Astrocyte (in vitro differentiated cells and primary cell): ENCODE data around the gene TMA7B. TPM values are rescaled to one million over a fixed set of nuclear protein-coding genes. Genes with fewer than 3 reads are reported as not detected.

Experiments used
- DNase-seq: peaks from one replicate; pipeline ENCODE4 v3.0.0-alpha.2; 2010; ENCODE audit warnings: low read depth
- FAIRE-seq: peaks from 2 replicates; lab custom pipeline; 2011; peaks lifted over from hg19 to GRCh38; lab: Jason Lieb, UNC
- H2AFZ ChIP-seq: 2 replicates; pipeline ENCODE4 v1.6.0; 2012; ENCODE audit warnings: low read depth, low read length, inconsistent platforms
- H3K27ac ChIP-seq: 2 replicates; pipeline ENCODE4 v1.5.1; 2011; ENCODE audit warnings: low read depth, low read length, inconsistent platforms
- H3K27me3 ChIP-seq: 2 replicates; pipeline ENCODE4 v1.6.0; 2011; ENCODE audit warnings: low read length, inconsistent platforms; ENCODE audit not compliant: insufficient read depth
- H3K36me3 ChIP-seq: 2 replicates; pipeline ENCODE4 v1.5.1; 2011; ENCODE audit warnings: low read length, inconsistent platforms; ENCODE audit not compliant: insufficient read depth
- H3K4me1 ChIP-seq: 2 replicates; pipeline ENCODE4 v1.5.1; 2011; ENCODE audit warnings: low read length, inconsistent platforms; ENCODE audit not compliant: insufficient read depth
- H3K4me2 ChIP-seq: 2 replicates; pipeline ENCODE4 v1.6.0; 2012; ENCODE audit warnings: low read length, inconsistent platforms
- H3K4me3 ChIP-seq: 2 replicates; pipeline ENCODE4 v1.5.1; 2011; ENCODE audit warnings: low read depth, mild to moderate bottlenecking, low read length, inconsistent platforms; ENCODE audit not compliant: insufficient read depth
- H3K79me2 ChIP-seq: 2 replicates; pipeline ENCODE4 v1.6.0; 2012; ENCODE audit warnings: mild to moderate bottlenecking, low read length, inconsistent platforms; ENCODE audit not compliant: insufficient read depth
- H3K9ac ChIP-seq: 2 replicates; pipeline ENCODE4 v1.6.0; 2012; ENCODE audit warnings: mild to moderate bottlenecking, low read length, inconsistent platforms
- H3K9me3 ChIP-seq: 2 replicates; pipeline ENCODE4 v1.5.1; 2012; ENCODE audit warnings: low read depth, mild to moderate bottlenecking, low read length, inconsistent platforms; ENCODE audit not compliant: insufficient read depth
- H4K20me1 ChIP-seq: 2 replicates; pipeline ENCODE4 v1.6.0; 2012; ENCODE audit warnings: low read length, inconsistent platforms; ENCODE audit not compliant: insufficient read depth
- H3K27ac Mint-ChIP-seq: one replicate; pipeline ENCODE4 v1.8.0; 2021; ENCODE audit warnings: mild to moderate bottlenecking, mixed read lengths; ENCODE audit not compliant: unreplicated experiment
- H3K27me3 Mint-ChIP-seq: one replicate; pipeline ENCODE4 v1.8.0; 2021; ENCODE audit warnings: low read depth, mixed read lengths; ENCODE audit not compliant: unreplicated experiment
- H3K36me3 Mint-ChIP-seq: one replicate; pipeline ENCODE4 v1.8.0; 2021; ENCODE audit warnings: low read depth, mixed read lengths; ENCODE audit not compliant: unreplicated experiment
- H3K4me1 Mint-ChIP-seq: one replicate; pipeline ENCODE4 v1.8.0; 2021; ENCODE audit warnings: low read depth, mixed read lengths; ENCODE audit not compliant: unreplicated experiment
- H3K4me3 Mint-ChIP-seq: one replicate; pipeline ENCODE4 v1.8.0; 2021; ENCODE audit warnings: mild to moderate bottlenecking, moderate library complexity, mixed read lengths; ENCODE audit not compliant: unreplicated experiment
- H3K9me3 Mint-ChIP-seq: one replicate; pipeline ENCODE4 v1.8.0; 2021; ENCODE audit warnings: mild to moderate bottlenecking, mixed read lengths; ENCODE audit not compliant: unreplicated experiment
- CTCF ChIP-seq: IDR thresholded peaks from 2 replicates; pipeline ENCODE4 v1.5.1; 2011; ENCODE audit warnings: low read depth, mild to moderate bottlenecking, inconsistent platforms, low read length, moderate library complexity; ENCODE audit not compliant: insufficient read depth
- EZH2 ChIP-seq: IDR thresholded peaks from 2 replicates; pipeline ENCODE4 v1.6.1; 2012; ENCODE audit warnings: mild to moderate bottlenecking, low read length, inconsistent platforms; ENCODE audit not compliant: insufficient read depth
- total RNA-seq: library from RNA; stranded (reverse); gene quantifications from 2 replicates; pipeline ENCODE4 v1.2.1, GENCODE V29; 2021

Gene TMA7B
- total RNA-seq, 1 donor from 2014 or later: not detected

- Histone ChIP-seq H3K4me2 (no peak overlapping the region), H3K79me2 (no peaks in the 10 kb centered on the region), H3K27me3 (peaks cover 27% of the 10 kb centered on the region), H3K4me3 (no peak overlapping the region), H3K9ac (no peak overlapping the region), H3K9me3 (no peaks in the 10 kb centered on the region), H3K27ac (no peak overlapping the region), H3K36me3 (no peaks in the 10 kb centered on the region), H4K20me1 (no peaks in the 10 kb centered on the region), H3K4me1 (no peaks in the 10 kb centered on the region), H2AFZ (no peak overlapping the region)
- Mint-ChIP-seq H3K4me1 (peaks cover 7% of the 10 kb centered on the region), H3K36me3 (no peaks in the 10 kb centered on the region), H3K27me3 (peaks cover 18% of the 10 kb centered on the region), H3K9me3 (no peaks in the 10 kb centered on the region), H3K27ac (no peak overlapping the region), H3K4me3 (no peak overlapping the region)
- no peak for FAIRE-seq
- TF ChIP-seq EZH2: no peak
- TF ChIP-seq CTCF: no peak
- no peak for DNase-seq
Measured at GRCh38 chr22:39915295-39915726, 44.9 kb upstream of the TMA7B start.

GRCh38 chr22:39916496-39916895 lies 43.7 kb upstream of the TMA7B start:
- Mint-ChIP-seq H3K9me3 (no peaks in the 10 kb centered on the region), H3K36me3 (no peaks in the 10 kb centered on the region), H3K27me3 (peaks cover 18% of the 10 kb centered on the region), H3K4me3 (no peak overlapping the region), H3K4me1 (peaks cover 7% of the 10 kb centered on the region), H3K27ac (no peak overlapping the region)
- Histone ChIP-seq H3K4me1 (no peaks in the 10 kb centered on the region), H3K4me2 (no peak overlapping the region), H3K9me3 (no peaks in the 10 kb centered on the region), H4K20me1 (no peaks in the 10 kb centered on the region), H3K27me3 (peaks cover 33% of the 10 kb centered on the region), H2AFZ (no peak overlapping the region), H3K4me3 (no peak overlapping the region), H3K27ac (no peak overlapping the region), H3K79me2 (no peaks in the 10 kb centered on the region), H3K9ac (no peak overlapping the region), H3K36me3 (no peaks in the 10 kb centered on the region)
- TF ChIP-seq CTCF: no peak
- TF ChIP-seq EZH2: no peak
- FAIRE-seq (no peak), DNase-seq (no peak)

- TF ChIP-seq CTCF (no peak), EZH2 (no peak)
- Histone ChIP-seq H3K4me2 (no peak overlapping the region), H3K4me3 (no peak overlapping the region), H4K20me1 (no peaks in the 10 kb centered on the region), H3K9me3 (no peaks in the 10 kb centered on the region), H3K9ac (no peak overlapping the region), H2AFZ (no peak overlapping the region), H3K27me3 (peaks cover 38% of the 10 kb centered on the region), H3K27ac (no peak overlapping the region), H3K36me3 (no peaks in the 10 kb centered on the region), H3K79me2 (no peaks in the 10 kb centered on the region), H3K4me1 (no peaks in the 10 kb centered on the region)
- Mint-ChIP-seq H3K27me3 (peaks cover 23% of the 10 kb centered on the region), H3K4me3 (no peak overlapping the region), H3K36me3 (no peaks in the 10 kb centered on the region), H3K9me3 (no peaks in the 10 kb centered on the region), H3K27ac (no peak overlapping the region), H3K4me1 (peaks cover 7% of the 10 kb centered on the region)
- no peak for FAIRE-seq
- no peak for DNase-seq
Measured at GRCh38 chr22:39917197-39917643, 43.0 kb upstream of the TMA7B start.
